HG03460 (cell line): ENCODE measurements around the gene FBXL16.
"Not testable (repeated sequence)": the region's sequence is repeated elsewhere in the genome, so short reads cannot be mapped to it uniquely, and the experiment has no call there.

Experiments
- ATAC-seq: cut with Tn5 transposase; IDR thresholded peaks from one replicate; pipeline ENCODE4 v1.9.1; 2021; ENCODE audit not compliant: unreplicated experiment

FBXL16 gene

DNA sequence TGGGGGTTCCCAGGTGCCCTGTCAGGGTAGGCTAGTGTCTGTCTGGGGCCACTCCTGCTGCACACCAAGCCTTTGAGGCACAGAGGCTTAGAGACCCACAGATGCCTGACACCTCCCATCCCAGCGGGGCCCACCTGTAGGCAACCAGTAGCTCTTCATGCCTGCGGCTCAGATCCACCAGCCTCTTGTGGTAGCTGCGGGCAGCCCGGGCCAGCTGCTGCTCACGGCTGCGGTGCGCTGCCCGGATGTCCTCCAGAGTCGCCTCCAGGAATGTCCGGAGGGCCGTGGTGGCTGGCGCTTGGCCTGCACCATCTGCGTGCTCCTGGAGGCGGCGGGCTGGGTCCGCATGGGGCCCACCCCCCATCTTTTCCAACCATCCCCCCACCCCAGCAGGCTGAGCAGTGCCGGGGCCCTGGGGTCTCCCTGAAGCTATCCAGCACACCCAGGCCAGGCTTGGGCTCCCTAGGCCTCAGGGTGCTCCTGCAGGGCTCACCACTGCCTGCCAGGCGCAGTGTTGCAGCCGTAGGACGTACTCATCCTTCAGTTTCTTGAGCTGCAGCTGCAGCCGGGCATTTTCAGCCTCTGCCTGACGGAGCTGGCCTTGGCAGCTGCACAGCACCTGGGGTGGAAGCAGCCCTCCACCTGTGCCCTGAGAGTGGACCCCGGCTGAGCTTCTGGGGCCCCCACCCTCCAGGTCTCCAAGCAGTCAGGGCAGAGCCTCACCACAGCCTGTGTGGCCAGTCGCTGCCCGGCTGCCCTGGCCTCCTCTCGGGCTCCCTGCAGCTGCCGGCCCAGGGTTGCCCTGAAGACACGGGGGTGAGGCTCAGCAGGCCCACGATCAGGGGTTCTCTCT lies 18.8 kb upstream of the FBXL16 start:
- ATAC-seq: no peak

DNA sequence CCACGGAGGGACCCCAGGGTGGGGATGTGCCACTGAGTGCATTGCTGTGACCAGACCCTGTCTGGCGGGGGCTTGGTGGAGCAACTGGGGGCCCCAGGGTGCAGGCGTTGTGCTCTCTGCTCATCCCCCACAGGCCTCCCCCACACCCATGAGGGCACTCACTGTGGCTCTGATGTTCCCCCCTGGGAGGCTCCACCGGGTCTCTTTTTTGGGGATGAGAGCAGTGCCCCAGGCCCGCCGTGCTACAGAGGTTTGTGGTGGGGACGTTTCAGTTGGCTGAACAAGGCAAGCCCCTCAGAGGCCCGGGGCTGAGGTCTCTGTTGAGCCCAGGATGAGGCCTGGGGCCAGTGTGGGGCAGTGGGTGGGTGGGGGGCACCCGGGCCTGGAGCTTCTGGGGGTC lies 18.1 kb upstream of the FBXL16 start:
- no peak for ATAC-seq

DNA sequence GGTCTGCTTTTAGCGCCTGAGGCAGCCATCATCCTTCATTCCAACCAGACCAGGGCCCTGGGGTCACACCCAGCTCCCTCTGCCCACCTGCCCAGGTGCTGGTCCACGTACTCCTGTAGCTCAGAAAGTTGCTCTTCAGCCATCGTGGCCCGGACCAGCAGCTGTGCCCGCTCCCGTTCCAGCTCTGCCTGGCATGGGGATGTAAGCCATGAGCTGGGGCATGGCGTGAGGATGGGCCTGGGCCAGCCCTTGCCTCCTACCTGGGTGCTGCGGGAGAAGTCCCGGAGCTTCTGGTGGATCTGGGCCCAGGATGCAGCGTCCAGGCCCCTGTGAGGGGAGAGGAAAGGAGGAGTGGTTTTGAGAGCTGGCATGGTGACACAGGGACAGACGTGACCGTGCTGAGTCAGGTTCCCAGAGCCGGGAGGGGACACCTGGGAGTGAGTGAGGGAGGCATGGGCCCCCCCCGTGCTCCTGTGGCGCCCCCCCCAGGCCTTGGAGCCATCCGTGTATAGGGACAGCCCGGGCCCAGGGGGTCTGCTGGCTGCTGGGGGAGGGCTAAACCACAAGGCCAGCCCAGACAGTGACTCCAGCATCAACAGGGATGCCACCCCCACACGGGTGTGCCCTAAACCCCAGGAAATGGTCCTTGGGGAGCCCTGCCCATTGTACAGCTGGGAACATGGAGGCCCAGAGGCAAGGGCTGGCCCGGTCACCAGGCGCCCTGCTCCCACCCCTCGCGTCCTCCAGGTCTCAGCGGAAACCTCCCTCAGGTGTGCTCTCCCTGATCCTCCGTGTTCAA lies 17.4 kb upstream of the FBXL16 start:
- no peak for ATAC-seq

DNA sequence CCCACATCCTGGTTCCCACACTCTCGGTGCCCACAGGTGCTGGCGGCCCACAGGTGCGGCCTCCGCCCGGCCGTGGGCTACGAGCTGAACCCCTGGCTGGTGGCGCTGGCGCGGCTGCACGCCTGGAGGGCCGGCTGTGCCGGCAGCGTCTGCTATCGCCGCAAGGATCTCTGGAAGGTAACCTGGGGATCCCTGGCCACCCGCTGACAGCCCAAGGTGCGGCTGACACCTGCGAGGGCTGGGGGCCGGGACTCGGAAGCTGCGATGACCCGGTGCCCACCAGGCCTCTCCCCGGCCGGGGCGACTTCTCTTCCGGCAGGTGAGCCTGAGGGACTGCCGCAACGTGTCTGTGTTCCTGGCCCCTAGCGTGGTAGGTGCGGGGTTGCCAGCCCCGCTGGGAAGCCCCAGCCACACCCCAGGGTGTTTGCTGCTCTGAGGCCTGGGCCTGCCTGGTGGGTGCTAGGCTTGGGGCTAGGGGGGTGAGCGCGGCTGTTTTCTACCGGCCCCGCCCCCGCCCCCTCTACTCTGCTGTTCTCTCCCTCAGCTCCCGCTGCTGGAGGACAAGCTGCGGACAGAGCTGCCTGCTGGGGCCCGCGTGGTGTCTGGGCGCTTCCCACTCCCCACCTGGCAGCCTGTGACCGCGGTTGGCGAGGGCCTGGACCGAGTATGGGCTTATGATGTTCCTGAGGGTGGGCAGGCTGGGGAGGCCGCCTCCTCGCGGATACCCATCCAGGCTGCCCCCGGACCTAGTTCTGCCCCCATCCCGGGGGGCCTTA lies 16.4 kb upstream of the FBXL16 start:
- no peak for ATAC-seq

DNA sequence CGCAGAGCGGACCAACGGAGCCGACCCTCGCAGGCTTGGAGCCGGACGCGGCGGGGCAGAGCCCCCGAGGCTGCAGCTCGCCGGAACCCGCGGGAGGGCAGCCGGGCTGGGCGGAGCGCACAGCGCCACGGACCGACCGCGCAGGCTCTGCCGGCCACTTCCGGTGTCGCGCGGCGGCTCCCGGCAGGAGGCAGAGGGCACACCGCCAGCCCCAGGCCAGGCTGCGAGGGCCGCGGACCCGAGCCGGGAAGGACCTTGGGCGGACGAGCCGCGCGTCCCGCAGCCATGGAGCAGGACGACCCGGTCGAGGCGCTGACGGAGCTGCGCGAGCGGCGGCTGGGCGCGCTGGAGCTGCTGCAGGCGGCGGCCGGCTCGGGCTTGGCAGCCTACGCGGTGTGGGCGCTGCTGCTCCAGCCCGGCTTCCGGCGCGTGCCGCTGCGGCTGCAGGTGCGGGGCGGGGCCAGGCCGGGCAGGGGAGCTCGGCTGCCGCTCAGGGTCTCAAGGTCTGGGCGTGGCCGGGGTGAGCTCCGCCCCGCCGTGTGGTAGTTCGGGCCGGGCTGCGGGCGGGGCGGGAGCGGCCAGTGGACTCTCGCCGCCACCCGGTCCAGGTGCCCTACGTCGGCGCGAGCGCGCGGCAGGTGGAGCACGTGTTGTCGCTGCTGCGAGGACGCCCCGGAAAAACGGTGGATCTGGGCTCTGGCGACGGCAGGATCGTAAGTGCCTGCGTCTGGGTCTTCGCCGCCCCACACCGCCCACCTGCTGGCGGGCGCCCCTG lies 15.6 kb upstream of the FBXL16 start, which contains the start of gene ANTKMT:
TSS of gene ANTKMT (plus strand) at position 157 of the 775 bp plus-strand sequence. CDS start at position 286, 129 bp downstream.
- ATAC-seq: peak; percentile 59

DNA sequence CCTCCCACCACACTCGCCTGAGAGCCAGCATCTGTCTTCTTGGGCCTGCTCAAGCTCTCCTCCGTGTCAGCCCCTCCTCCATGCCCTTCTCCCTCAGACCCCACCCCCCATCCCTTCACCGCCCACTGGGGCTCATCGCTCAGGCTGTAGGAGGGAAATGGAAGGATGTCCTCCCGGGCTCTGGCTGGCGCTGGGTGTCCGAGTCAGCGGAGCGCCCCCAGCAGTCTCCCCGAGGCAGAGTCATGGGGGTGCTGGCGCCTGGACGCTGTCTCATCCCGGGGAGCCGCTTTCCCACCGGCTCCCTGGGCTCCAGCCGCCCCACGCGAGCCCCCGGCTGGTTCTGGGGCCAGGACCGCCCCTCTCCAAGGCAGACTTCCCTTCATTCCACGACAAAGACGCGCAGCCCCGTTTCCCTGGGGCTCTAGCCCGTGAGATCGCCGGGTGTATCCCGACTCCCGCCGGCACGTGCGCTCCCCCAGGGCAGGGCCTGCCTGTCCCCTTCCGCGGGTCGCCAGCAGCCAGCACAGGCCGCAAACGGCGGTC lies 14.9 kb upstream of the FBXL16 start:
- ATAC-seq: peak; percentile 29

DNA sequence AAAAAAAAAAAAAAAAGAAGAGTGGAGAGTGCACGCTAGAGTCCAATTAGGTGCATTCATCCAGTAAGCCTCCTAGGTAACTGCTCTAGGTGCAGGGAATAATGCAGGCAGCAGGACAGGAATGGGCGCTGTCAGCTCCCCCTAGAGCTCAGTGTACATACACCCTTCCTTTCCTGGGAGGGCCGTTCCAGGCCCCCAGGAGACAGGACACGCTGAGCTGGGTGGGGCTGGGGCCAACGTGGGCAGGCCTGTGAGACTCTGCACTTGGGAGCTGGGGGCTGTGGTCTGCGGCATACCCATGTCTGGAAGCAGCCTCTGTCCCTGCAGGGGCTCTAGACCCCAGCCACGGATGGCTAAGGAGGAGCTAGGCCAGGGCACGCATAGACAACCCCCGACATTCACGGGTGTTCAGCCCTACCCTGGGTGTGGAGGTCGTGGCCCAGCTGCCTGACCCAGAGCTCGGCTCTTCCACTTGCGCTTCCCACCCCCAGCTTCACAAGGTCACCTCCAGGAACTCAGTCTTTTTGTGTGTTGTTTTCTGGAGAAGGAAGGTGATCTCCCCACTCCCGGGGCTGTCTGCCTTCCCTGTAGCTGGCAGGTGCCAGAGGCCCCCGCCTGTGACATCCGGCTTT lies 14.3 kb upstream of the FBXL16 start:
- ATAC-seq: no peak

DNA sequence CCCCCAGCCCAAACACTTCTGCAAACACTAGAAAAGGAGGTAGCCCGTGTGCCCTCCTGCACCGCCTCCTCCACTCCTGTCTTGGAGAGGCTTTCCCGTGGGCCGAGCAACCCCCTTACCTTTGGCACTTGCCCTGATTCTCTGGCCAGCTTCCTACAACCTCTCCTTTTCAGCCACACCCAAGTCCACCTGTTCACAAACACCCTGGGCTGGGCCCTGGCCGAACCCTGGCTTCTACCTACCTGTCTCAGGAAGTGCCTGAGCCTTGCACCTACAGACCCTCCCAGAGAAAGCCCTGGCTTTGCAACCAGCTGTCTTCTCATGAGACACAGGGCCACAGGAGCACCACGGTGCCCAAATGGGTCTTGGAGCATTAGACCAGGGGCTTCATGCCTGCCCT lies 13.3 kb upstream of the FBXL16 start:
- no peak for ATAC-seq

DNA sequence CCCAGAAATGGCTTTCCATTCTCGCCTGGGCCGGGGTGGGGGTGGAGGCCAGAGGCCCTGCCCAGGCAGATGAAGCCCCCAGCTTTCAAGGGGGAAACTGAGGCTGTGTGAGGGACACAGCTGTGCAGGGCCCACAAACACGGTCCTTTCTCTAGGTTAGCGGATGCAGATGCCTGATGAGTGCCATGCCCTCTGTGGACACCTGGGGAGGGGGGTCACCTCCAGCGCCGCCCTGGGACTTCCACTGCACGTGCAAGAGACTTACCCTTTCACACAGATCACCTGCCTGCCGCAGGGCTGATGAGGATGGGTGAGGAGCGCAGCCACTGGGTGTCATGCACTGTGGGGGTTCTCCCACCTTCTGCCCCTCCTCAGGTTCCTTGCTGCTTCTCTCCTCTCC lies 12.8 kb upstream of the FBXL16 start:
- no peak for ATAC-seq

DNA sequence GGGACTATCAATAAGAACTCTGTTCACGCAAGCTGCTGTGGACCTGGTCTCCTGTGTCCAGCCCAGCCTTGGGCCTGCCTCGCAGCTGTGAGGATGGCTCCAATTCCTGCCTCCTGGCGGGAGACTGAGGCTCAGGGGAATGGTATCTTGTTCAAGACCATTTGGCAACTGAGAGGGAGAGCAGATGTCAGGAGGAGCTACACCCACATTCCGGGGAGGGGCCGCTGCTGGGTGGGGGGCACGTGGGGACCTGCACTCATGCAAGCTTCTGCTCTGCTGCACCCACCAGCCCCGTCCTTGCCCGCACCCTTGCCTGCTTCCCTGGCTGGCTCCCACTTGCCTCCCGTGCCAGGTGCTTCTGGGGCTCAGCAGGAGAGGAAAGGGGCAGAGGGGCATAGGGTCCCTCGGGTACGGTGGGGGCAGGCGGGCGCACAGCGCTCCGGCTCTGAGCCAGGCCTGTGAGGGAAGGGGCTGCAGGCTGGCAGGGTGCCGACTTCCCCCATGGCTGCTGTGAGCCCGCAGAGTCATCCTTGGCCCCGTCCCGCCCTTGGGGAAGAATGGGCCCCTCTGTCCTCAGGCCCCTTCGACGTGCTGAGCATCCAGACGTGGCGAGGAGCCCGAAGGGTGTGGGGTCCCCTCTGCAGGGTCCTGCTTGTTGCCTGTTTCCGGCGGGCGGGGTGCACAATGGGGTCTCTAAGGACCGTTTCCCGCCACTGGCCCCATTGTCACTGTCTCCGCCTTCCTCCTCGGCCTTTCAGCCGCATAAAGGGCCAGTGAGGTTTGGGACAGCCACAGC lies 12.0 kb upstream of the FBXL16 start:
- no peak for ATAC-seq

DNA sequence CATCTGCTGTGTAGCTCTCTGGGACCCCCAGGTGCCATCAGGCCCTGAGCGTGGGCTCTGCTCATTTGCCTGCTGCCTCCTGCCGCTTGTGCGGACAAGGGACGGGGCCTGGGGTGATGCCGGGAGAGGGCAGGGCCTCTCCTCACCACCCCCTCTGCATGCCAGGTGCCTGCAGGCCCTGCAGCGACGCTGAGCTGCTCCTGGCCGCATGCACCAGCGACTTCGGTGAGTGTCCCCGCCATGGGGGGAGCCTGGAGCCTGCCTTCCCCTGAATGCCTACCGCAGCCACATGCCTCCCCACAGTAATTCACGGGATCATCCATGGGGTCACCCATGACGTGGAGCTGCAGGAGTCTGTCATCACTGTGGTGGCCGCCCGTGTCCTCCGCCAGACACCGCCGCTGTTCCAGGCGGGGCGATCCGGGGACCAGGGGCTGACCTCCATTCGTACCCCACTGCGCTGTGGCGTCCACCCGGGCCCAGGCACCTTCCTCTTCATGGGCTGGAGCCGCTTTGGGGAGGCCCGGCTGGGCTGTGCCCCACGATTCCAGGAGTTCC lies 11.2 kb upstream of the FBXL16 start:
- ATAC-seq: no peak

DNA sequence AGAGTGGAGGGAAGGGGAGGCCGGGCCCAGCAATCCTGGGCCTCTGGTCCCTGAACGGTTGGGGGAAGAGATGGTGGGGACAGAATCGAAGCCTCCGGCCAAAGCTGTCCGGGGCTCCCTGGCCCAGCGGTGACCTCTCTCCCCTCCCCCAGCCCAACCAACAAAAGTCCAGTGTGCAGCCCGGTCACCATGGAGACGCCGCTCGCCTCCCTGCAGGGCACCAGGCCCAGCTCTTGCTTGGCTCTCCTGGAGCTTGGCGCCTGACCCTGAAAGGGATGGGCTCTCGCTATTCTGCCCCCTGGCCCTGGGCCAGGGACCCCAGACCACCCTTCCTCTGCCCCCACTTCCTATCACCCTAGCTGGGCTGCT lies 10.6 kb upstream of the FBXL16 start:
- ATAC-seq: no peak

DNA sequence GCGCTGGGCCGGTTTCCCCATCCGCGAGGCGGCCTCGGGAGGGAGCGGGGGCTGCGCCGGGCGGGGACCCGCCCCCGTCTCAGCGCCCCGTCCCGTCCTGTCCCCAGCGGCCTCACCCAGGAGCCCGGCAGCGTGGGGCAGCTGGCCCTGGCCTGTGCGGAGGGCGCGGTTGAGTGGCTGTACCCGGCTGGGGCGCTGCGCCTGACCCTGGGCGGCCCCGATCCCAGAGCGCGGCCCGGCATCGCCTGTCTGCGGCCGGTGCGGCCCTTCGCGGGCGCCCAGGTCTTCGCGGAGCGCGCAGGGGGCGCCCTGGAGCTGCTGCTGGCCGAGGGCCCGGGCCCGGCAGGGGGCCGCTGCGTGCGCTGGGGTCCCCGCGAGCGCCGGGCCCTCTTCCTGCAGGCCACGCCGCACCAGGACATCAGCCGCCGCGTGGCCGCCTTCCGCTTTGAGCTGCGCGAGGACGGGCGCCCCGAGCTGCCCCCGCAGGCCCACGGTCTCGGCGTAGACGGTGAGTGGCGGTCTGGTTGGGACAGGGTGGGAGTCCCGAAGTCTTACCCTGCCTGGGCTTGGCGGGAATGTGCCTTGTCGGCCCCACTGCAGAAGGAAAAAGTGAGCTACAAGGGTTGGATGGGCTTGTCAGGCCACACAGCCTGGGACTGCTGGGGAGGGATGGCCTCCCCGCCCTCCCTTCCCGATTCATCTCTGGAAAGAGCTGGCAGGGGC lies 10.0 kb upstream of the FBXL16 start:
- ATAC-seq: peak; percentile 9

DNA sequence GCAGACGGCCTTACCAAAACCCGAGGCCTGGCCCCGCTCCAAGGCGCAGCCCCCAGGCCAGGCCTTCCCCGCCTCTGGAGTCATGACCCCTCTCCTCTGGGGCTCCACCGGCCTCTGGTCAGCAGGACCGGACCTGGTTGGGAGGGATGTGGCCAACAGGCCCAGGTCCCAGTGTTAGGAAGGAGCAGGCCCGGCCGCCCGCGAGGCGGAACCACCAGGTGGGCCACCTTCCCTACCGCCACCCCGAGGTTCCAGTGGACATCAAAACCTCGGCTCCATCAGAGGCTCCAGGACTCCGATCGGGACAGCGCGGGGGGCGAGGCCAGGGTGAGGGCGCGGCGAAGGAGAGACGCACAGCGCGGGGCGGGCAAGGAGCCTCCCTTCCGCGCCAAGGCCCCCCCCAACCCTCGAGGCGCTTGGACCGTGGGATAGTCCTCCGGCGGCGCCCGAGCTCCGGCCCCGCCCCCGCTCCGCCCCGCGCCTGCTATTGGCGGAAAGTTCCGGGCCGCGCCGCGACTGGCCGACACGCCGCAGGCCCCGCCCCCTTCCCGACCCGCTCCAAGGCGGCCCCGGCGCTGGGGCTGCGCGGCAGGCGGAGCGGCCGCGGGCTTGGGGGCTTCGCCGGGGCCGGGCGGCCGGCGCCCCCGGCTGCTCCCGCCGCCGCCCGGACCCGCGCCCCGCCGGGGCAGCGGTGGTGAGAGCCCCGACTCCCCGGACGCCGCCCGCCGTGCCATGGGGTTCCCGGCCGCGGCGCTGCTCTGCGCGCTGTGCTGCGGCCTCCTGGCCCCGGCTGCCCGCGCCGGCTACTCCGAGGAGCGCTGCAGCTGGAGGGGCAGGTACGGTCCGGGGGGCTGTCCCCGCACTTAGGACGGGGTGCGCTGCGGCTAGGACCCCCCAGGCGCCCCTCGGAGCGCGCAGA lies 9.2 kb upstream of the FBXL16 start, which contains the start of gene METRN:
TSS of gene METRN (plus strand) at position 561 of the 919 bp plus-strand sequence. CDS start at position 733, 172 bp downstream.
- ATAC-seq: peak; percentile 58

DNA sequence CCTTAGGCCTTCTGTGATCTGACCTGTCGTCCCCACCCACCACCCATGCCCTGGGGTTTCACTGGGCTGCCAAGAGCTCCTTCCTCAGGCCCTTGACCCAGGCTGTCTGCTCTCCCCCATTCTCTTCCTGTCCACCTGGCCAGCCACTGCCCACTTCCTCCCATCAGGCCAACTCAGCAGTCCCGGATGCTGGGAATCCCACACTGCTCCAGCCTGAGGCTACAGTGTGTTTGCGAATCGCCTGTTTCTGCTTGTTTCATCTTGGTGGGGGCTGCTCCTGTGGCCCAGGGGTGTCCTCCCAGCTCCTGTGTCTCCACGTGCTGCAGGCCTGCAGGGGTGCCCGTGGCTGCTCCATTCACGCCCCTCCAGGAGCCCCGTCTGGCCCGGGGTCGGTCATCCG lies 8.5 kb upstream of the FBXL16 start:
- ATAC-seq: no peak

DNA sequence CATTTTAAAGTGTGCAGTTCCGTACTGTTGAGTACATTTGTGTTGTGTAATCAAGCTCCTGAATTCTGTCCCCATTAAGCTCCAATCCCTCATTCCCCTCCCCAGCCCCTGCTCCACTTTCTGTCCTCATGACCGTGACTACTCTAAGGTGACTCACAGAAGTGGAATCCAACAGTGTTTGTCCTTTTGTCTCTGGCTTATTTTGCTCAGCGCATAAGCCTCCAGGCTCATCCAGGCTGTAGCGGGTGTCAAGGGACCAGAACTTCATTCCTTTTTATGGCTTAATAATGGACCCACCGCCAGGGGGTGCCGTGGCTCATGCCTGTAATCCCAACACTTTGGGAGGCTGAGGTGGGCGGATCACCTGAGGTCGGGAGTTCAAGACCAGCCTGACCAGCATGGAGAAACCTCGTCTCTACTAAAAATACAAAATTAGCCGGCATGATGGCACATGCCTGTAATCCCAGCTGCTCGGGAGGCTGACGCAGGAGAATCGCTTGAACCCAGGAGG lies 7.2 kb upstream of the FBXL16 start:
- ATAC-seq: not testable (repeated sequence)
